SHP77 (cell line): ENCODE measurements around the gene ANKRD44.

Experiments
- DNase-seq, 2 experiments: peaks; one replicate each; lab custom pipeline; 2025; lab: John Stamatoyannopoulos, UW

Gene ANKRD44

GRCh38 chr2:197207598-197207997 lies 103.0 kb downstream of the ANKRD44 start:
- no peak for DNase-seq

DNA sequence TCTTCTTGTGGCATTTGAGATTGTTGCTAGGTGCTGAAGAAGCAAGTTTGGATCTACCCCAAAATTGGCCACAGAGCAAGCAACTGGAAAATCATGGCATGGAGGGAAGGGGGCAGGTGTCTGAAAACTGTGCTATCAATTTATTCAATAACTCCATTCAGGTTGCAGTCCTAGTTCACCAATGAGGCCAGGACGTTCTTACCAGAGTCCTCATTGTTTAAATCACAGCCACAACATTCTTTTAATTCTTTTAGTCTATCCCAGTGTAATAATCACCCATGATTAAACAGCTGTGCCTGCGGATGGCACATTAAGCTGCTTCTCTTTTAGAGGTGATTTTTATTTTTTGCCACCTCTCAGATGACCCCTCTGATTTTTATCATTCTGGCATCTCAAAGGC lies 103.5 kb downstream of the ANKRD44 start:
- DNase-seq: no peak

DNA sequence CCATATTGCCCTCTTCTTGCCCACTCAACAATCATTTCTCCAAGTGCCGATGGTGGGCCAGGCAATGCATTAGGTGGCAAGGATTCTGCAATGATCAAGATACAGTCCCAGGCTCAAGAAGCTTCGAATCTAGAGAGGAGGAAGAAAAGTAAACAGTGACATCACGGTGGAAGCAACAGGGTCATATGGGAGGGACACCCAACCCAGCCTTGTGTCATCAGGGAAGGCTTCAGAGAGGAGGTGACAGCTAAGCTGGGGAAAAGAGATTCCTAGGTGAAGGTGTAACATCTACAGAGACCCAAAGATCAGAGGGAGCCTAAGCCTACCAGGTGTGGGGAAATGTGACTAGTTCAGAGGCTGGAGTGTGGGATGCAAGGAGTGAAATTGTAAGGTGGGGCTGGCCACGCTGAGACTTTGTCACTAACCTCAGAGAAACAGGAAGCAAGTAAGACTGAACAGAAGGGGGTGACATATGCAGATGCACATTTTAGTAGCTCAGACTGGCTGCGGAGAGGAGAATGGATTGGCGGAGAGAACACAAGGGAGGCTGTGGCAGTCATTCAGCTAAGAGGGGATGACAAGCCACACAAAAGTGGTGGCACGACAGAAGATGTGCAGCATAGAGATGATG lies 104.9 kb downstream of the ANKRD44 start:
- DNase-seq: no peak

GRCh38 chr2:197204519-197205250 lies 105.9 kb downstream of the ANKRD44 start:
- no peak for DNase-seq

DNA sequence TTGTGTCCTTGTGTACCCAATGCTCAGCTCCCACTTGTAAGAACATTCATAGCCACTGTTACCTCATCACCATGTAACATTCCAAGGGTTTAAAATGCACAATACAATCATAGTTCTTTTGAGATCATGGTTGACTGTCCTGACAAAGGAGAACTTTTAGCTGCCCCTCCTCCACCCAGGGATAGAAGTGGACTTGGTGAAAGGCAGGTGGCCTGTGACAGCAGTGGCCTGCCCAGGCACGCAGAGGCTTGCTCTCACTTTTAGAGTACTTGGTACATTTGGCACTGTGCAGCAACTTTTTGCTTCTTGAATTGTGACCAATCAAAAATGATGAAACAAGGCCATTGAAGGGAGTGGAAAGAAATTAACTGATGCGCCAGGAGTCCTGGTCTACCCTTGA lies 108.7 kb downstream of the ANKRD44 start:
- peak in 1 of 2 experiments; percentile 8 for DNase-seq

DNA sequence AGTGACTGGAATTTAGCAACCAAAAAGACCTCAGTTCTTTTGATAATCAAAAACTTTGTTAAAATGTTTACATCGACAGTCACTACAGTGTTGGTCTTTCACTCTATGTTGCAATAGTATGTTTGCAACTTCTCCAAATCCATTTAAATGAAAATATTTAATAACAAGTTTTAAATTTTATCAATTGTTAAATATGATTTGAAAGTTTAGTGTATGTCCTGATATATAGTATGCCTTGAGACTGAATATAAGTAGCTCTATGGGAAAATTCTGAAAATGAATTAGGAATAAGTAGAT lies 109.9 kb downstream of the ANKRD44 start:
- no peak for DNase-seq

DNA sequence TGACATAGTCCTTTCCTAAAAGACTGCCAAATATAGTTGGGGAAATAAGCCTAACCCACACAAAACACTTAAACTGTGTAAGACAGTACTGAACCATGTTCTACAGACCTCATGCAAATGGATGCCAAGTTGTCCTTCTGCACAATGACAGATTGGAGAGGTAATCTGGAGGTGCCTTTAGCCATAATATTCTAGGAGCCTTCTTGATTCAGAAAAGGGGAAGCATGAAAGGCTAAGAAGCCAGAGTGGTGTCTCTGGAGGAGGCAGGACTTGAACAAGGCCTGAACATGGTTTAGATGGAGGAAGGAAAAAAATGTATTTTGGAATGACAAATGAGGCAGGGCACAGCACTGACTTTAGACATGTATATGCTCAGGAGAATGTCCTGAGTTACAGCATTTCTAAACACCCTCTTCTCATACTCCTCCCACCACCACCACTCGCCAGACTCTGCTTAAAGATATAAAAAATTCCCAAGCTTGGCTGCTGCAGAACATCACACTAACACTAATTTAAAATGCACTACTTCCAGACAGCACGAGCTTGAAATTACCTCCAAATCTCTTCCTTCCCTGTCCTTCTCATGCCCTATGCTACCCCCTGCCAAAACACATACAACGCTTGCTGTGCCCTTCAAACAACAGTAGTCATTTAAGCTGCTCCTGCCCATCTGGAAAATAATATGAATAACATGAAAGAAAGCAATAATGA lies 110.4 kb downstream of the ANKRD44 start:
- DNase-seq: no peak

GRCh38 chr2:197198890-197199289 lies 111.7 kb downstream of the ANKRD44 start:
- no peak for DNase-seq

DNA sequence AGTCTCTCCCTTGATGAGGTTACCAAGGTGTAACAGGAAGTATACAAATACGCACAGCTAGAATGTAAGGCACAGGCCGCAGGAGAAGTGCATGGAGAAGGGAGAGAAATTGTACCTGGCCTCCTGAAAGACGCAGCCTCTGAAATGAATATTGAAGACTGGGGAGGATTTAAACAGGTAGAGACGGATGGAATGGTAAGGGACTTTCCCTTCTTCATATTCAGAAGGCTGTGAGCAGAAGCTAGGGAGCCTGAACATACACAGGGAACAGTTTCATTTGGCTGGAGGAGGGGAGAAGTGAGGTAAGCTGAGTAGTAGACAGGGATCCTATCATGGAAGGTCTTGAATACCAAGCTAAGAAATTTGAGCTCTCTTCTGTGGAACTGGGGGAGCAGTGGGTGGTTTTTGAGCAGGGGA lies 112.7 kb downstream of the ANKRD44 start:
- no peak for DNase-seq

- no peak for DNase-seq
These were observed 113.9 kb downstream of the ANKRD44 start for GRCh38 chr2:197196541-197197180.

DNA sequence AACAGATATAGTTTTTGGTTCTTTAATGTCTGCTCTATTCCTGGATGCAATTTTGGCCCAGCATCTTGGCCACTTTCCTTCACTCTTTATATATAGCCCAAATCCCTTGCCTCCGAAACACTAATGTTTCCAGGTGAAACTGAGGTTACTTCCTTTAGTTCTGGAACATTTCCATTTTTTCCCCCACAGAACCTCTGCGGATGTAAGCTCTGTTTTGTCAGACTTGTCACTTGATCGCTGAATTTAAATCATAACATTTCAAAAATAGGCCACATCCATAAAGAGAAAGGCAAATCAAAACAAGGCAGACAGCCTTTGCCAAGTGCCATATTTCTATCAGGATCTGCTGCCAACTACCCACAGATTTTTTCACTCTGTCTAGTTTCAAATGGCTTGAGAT lies 115.1 kb downstream of the ANKRD44 start:
- DNase-seq: no peak

GRCh38 chr2:197191940-197192322 lies 118.6 kb downstream of the ANKRD44 start:
- DNase-seq: no peak

DNA sequence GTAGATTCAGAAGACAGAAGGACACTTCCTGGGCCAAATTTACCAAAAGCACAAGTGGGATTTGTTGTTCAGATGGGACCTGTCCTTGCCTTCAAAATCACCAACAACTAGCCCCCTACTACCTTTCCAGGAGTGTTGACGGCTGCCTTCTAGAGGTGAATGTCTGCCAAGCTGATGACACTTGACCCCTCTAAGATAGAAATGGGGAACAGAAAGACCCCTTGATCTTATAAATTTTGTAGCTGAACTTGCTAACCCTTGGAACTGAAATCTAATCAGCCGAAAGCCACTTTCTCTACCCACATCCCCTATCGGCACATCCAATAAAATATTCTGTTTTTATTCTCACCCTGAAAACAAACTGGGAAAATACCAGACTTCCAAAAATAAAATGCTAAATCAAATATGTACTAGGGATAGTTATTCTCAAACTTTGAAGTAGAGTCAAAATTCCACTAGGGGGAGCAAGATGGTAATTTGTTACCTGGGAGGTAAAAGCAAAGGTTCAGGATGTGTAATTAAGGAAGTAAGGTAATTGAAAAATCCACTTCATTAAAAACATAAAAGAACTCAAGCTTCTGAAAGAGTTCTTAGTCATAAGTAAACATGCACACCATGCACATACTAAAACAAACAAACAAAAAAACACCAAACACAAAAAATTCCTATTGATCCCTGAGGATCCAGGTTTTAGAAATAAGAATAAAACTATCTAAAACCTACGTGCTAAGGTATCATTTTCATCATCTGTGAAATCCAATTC lies 119.2 kb downstream of the ANKRD44 start:
- peak in 1 of 2 experiments; percentile 28 for DNase-seq

- DNase-seq: no peak
These were observed 120.5 kb downstream of the ANKRD44 start for GRCh38 chr2:197190100-197190432.

DNA sequence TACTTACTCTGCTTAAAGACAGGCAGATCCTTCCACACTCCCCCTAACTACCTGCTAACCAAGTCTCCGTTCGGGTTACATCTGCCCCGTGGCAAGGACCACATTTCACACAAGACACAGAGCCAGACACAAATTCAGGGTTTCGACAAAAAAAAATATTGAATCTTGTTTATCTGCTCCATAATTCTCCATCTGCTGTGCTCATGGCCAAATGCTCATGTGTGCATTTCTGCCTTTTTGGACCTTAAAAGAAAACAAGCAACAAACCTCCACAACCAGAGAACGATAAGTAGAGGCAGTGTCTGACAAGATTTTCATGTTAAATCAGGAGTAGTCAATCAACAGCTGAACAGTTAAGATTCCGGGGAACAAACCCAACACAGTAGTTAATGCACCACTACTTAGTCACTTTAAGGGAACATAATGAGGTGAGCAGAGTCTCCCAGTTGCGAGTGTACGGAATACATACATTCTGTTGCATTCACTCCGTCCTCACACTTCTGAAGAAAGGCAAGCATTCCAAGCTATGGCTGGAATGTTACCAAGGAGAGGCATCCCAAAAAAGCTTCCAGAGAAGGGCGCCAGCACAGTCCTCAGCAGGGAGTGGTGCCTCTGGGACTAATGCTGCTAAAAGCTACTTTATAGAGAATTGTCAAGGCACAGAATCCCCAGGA lies 121.0 kb downstream of the ANKRD44 start:
- no peak for DNase-seq

DNA sequence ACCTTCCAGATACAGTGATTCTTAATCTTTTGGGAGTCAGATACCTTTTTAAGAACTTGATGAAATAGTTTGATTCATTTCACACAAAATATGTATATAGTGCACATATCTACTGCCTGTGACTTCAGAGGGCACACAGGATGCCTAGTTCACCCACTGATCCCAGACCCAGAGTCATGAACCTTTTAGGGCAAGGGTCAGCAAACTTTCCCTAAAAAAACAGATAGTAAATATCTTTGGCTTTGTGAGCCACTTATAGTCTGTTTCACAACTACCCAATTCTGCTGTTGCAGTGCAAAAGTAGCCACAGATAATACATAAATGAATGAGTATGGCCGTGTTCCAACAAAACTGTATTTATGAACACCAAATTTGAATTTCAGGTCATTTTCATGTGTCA lies 124.9 kb downstream of the ANKRD44 start:
- no peak for DNase-seq

DNA sequence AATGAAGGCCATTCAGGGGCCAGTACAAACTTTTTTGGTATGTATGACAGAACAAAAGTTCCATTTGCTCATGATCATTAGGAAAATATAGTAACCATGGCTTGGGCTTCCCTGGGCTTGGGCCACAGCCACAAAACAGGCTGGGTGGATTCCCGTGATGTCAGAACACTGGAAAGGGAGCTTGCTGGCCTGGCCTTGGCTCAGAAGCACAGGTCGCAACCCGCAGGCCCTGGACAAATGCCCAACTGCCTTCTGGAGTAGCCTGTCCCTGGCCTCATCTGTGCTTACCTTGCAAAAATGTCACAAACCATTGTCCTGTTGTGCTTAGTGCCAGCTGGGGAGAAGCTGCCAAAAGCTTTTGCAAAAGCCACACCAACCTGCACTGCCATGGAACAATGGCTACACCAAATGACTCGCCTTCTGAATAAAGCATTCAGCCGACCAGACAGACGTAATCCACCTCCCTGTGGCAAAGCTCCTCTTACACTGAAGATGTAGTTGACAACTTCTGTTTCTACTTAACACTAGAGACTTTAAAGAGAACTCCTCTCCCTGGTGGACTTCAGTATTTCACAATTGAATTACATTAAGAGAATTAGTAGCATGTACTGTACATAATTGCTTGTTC lies 125.5 kb downstream of the ANKRD44 start:
- DNase-seq: peak in 1 of 2 experiments; percentile 2

- DNase-seq: no peak
These were observed 127.2 kb downstream of the ANKRD44 start for GRCh38 chr2:197183355-197183754.

GRCh38 chr2:197182668-197183067 lies 127.9 kb downstream of the ANKRD44 start:
- DNase-seq: no peak

- DNase-seq: no peak
These were observed 129.1 kb downstream of the ANKRD44 start for GRCh38 chr2:197181491-197181890.
